ENCODE measurements around the gene C2CD4C.
A peak's percentile ranks its signal among the peaks of the same experiment; 100 is the strongest.
"Not testable (repeated sequence)": the region's sequence is repeated elsewhere in the genome, so short reads cannot be mapped to it uniquely, and the experiment has no call there.

Gene C2CD4C

GRCh38 chr19:455031-455705 is 46.2 kb upstream of the C2CD4C start:
- H3K4me3 ChIP-seq (ENCODE audit: low read depth, low read length) = no peak overlapping the region

GRCh38 chr19:453606-454005 is 44.7 kb upstream of the C2CD4C start:
- no peak for DNase-seq (ENCODE audit: low read depth)
- H3K4me3 ChIP-seq (ENCODE audit: low read depth, low read length) = no peak overlapping the region
- TF ChIP-seq, protein P1, sequence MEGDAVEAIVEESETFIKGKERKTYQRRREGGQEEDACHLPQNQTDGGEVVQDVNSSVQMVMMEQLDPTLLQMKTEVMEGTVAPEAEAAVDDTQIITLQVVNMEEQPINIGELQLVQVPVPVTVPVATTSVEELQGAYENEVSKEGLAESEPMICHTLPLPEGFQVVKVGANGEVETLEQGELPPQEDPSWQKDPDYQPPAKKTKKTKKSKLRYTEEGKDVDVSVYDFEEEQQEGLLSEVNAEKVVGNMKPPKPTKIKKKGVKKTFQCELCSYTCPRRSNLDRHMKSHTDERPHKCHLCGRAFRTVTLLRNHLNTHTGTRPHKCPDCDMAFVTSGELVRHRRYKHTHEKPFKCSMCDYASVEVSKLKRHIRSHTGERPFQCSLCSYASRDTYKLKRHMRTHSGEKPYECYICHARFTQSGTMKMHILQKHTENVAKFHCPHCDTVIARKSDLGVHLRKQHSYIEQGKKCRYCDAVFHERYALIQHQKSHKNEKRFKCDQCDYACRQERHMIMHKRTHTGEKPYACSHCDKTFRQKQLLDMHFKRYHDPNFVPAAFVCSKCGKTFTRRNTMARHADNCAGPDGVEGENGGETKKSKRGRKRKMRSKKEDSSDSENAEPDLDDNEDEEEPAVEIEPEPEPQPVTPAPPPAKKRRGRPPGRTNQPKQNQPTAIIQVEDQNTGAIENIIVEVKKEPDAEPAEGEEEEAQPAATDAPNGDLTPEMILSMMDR (IDR thresholded peaks at IDR 0.05; ENCODE audit: low read depth, low read length) = no peak
- TF ChIP-seq, protein P2, sequence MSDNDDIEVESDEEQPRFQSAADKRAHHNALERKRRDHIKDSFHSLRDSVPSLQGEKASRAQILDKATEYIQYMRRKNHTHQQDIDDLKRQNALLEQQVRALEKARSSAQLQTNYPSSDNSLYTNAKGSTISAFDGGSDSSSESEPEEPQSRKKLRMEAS (IDR thresholded peaks at IDR 0.05; ENCODE audit: low read depth, low read length) = no peak
- TF ChIP-seq POLR2A (IDR thresholded peaks at IDR 0.05; ENCODE audit: extremely low read depth, insufficient read length) (no peak), MYC (IDR thresholded peaks at IDR 0.05; ENCODE audit: low read depth, low read length) (no peak)

More at GRCh38 chr19:455031-455705, 46.2 kb upstream of the C2CD4C start:
- DNase-seq (ENCODE audit: low read depth) = no peak
- TF ChIP-seq, protein P2 (IDR thresholded peaks at IDR 0.05; ENCODE audit: low read depth, low read length) = no peak
- TF ChIP-seq POLR2A (IDR thresholded peaks at IDR 0.05; ENCODE audit: extremely low read depth, insufficient read length) (no peak), MYC (IDR thresholded peaks at IDR 0.05; ENCODE audit: low read depth, low read length) (no peak)
- TF ChIP-seq, protein P1 (IDR thresholded peaks at IDR 0.05; ENCODE audit: low read depth, low read length) = no peak

GRCh38 chr19:452829-453228 is 43.9 kb upstream of the C2CD4C start:
- TF ChIP-seq MYC (IDR thresholded peaks at IDR 0.05; ENCODE audit: low read depth, low read length) (no peak), POLR2A (IDR thresholded peaks at IDR 0.05; ENCODE audit: extremely low read depth, insufficient read length) (no peak)
- TF ChIP-seq, protein P2 (IDR thresholded peaks at IDR 0.05; ENCODE audit: low read depth, low read length) = no peak
- TF ChIP-seq, protein P1 (IDR thresholded peaks at IDR 0.05; ENCODE audit: low read depth, low read length) = no peak
- no peak for DNase-seq (ENCODE audit: low read depth)
- H3K4me3 ChIP-seq (ENCODE audit: low read depth, low read length) = no peak overlapping the region

GRCh38 chr19:450912-451481 is 42.0 kb upstream of the C2CD4C start:
- not testable (repeated sequence) for DNase-seq (ENCODE audit: low read depth); H3K4me3 ChIP-seq (ENCODE audit: low read depth, low read length)

DNA sequence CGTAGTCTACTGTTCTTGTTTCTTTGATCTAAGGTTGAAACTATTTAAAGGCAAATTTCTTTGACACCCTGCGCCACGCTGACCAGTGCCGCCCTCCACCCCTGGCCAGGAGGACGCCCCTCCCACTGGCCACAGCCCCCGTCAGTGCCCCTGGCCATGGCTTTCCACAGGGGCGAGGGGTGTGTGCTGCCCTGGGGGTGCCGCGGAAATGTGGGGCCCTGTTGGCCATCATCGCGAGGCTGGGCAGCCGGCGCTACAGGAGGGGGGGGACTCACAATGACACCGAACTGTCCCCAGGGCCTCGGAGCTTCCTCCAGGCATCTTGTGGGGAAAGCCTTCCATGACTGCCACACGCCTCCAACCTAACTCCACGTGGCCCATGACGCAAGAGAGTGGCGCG is 41.0 kb upstream of the C2CD4C start:
- no peak overlapping the region for H3K4me3 ChIP-seq (ENCODE audit: low read depth, low read length)
- no peak for DNase-seq (ENCODE audit: low read depth)
- TF ChIP-seq, protein P2 (IDR thresholded peaks at IDR 0.05; ENCODE audit: low read depth, low read length) = no peak

DNA sequence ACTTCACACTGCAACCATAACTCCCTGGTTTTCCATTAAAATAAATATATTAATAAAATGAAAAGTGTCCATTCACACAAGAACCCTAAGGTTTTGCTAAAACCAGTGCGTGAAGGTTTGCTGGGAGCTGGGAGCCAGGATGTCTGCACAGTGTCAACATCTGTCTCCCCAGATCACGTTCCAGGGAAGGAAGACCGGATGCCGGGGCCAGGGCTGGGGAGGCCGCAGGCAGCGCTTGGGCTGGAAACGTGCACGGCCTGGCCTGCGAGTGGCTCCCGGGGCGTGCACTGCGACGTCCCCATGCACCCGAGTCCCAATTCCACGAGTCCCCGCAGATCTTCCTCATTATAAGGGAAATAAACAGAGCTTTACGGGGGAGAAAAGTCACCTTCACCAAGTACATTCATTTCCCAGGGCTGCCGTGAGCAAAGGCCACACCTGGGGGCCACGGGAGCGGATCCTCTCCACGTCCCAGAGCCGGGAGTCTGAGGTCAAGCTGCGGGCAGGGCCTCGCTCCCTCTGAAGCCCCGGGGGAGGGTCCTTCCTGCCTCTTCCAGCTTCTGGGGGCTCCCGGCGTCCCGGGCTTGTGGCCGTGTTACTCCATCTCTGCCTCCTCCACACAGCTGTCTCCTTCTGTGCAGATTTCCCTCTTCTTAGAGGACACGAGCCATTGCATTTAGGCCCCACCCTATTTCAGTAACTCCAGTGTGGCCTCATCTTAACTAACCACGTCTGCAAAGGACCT is 39.0 kb upstream of the C2CD4C start:
- peak; percentile 56 for DNase-seq (ENCODE audit: low read depth)
- TF ChIP-seq POLR2A (IDR thresholded peaks at IDR 0.05; ENCODE audit: extremely low read depth, insufficient read length) (no peak), MYC (IDR thresholded peaks at IDR 0.05; ENCODE audit: low read depth, low read length) (no peak)
- TF ChIP-seq, protein P2 (IDR thresholded peaks at IDR 0.05; ENCODE audit: low read depth, low read length) = no peak
- TF ChIP-seq, protein P1 (IDR thresholded peaks at IDR 0.05; ENCODE audit: low read depth, low read length) = no peak
- H3K4me3 ChIP-seq (ENCODE audit: low read depth, low read length) = no peak overlapping the region
